CD14-positive monocyte (primary cell): Measurements from ENCODE around the gene COX7A1. TPM values are rescaled to one million over a fixed set of nuclear protein-coding genes. Genes with fewer than 3 reads are reported as not detected.

ENCODE experiments used
- DNase-seq, 3 donors: peaks; one replicate each; pipeline ENCODE4 v3.0.0-alpha.2; 2011 to 2022
- H2AFZ ChIP-seq: 2 replicates; pipeline ENCODE4 v1.6.0; 2012; ENCODE audit warnings: mild to moderate bottlenecking, low read depth, low read length, inconsistent platforms; ENCODE audit not compliant: insufficient read depth, poor library complexity, severe bottlenecking
- H3K27ac ChIP-seq, 2 donors: 1 replicate in 1 of 2; 2 replicates in 1 of 2; pipeline ENCODE4 v1.5.1; 2012 to 2013; ENCODE audit warnings: low read length in 2 of 2, control low read depth in 1 of 2, inconsistent platforms in 1 of 2, low read depth in 1 of 2, mild to moderate bottlenecking in 1 of 2
- H3K27me3 ChIP-seq, 2 donors: one replicate each; pipeline versions ENCODE4 v1.6.0 to v1.6.1; 2011 to 2013; ENCODE audit warnings: low read length in 2 of 2; ENCODE audit not compliant: control insufficient read depth in 2 of 2, insufficient read depth in 2 of 2
- H3K36me3 ChIP-seq, 2 donors: replicated peaks in 1 of 2; 1 replicate in 1 of 2; 2 replicates in 1 of 2; pipeline versions ENCODE4 v1.5.1 to v1.6.1; 2012 to 2013; ENCODE audit warnings: low read length in 2 of 2, control low read depth in 1 of 2, inconsistent platforms in 1 of 2, mild to moderate bottlenecking in 1 of 2; ENCODE audit not compliant: insufficient read depth in 2 of 2, control insufficient read depth in 1 of 2
- H3K4me1 ChIP-seq, 2 donors: 1 replicate in 1 of 2; 2 replicates in 1 of 2; pipeline versions ENCODE4 v1.5.1 to v1.6.1; 2012 to 2013; ENCODE audit warnings: low read length in 2 of 2, control low read depth in 1 of 2, inconsistent platforms in 1 of 2, mild to moderate bottlenecking in 1 of 2, moderate library complexity in 1 of 2; ENCODE audit not compliant: insufficient read depth in 2 of 2, control insufficient read depth in 1 of 2
- H3K4me2 ChIP-seq: replicated peaks from 2 replicates; pipeline ENCODE3; 2012; ENCODE audit warnings: low read length, moderate library complexity, mild to moderate bottlenecking; ENCODE audit not compliant: poor library complexity, severe bottlenecking; ENCODE audit errors: extremely low read depth
- H3K4me3 ChIP-seq, 3 experiments: fragments of 200-600 bp in 1 of 3; sonication (generic) in 1 of 3; replicated peaks in 1 of 3; 1 replicate in 2 of 3; 2 replicates in 1 of 3; pipeline ENCODE4 v1.5.1; 2011 to 2013; ENCODE audit warnings: low read length in 3 of 3, mild to moderate bottlenecking in 3 of 3, control low read depth in 2 of 3, low read depth in 2 of 3, inconsistent platforms in 1 of 3, moderate library complexity in 1 of 3
- H3K79me2 ChIP-seq: 2 replicates; pipeline ENCODE4 v1.6.0; 2012; ENCODE audit warnings: mild to moderate bottlenecking, control low read depth, inconsistent platforms, low read length, moderate library complexity; ENCODE audit not compliant: insufficient read depth
- H3K9ac ChIP-seq: 2 replicates; pipeline ENCODE4 v1.6.0; 2017; ENCODE audit warnings: low read length, mild to moderate bottlenecking; ENCODE audit not compliant: insufficient read depth, poor library complexity, severe bottlenecking
- H3K9me3 ChIP-seq, 2 donors: replicated peaks in 1 of 2; 1 replicate in 1 of 2; 2 replicates in 1 of 2; pipeline versions ENCODE4 v1.5.1 to v1.6.1; 2012 to 2013; ENCODE audit warnings: low read length in 2 of 2, control low read depth in 1 of 2; ENCODE audit not compliant: control insufficient read depth in 1 of 2, insufficient read depth in 1 of 2
- H4K20me1 ChIP-seq: 2 replicates; pipeline ENCODE4 v1.6.0; 2012; ENCODE audit warnings: mild to moderate bottlenecking, low read length, control low read depth, moderate library complexity; ENCODE audit not compliant: insufficient read depth
- H3K27ac Mint-ChIP-seq, 7 donors: one replicate each; pipeline ENCODE4 v1.8.0; 2020; ENCODE audit warnings: mild to moderate bottlenecking in 7 of 7, mixed read lengths in 7 of 7, moderate library complexity in 6 of 7, inconsistent platforms in 2 of 7
- H3K27me3 Mint-ChIP-seq, 3 donors: one replicate each; pipeline ENCODE4 v1.8.0; 2021 to 2022; ENCODE audit warnings: low read depth in 3 of 3, mild to moderate bottlenecking in 3 of 3, mixed read lengths in 3 of 3, moderate library complexity in 3 of 3, inconsistent platforms in 1 of 3
- H3K36me3 Mint-ChIP-seq, 2 donors: one replicate each; pipeline ENCODE4 v1.8.0; 2020; ENCODE audit warnings: mixed read lengths in 2 of 2, inconsistent platforms in 1 of 2, mild to moderate bottlenecking in 1 of 2
- H3K4me1 Mint-ChIP-seq: one replicate; pipeline ENCODE4 v1.8.0; 2020; ENCODE audit warnings: mild to moderate bottlenecking, mixed read lengths
- H3K4me3 Mint-ChIP-seq, 2 donors: one replicate each; pipeline ENCODE4 v1.8.0; 2020; ENCODE audit warnings: mild to moderate bottlenecking in 2 of 2, mixed read lengths in 2 of 2, moderate library complexity in 1 of 2
- H3K9me3 Mint-ChIP-seq, 7 donors: one replicate each; pipeline ENCODE4 v1.8.0; 2020 to 2022; ENCODE audit warnings: mixed read lengths in 7 of 7, mild to moderate bottlenecking in 6 of 7, moderate library complexity in 6 of 7, inconsistent platforms in 2 of 7
- WGBS: methylation state at CpG from one replicate; pipeline ENCODE4 v1.1.5; 2013; ENCODE audit warnings: missing lambda C conversion rate; ENCODE audit not compliant: insufficient coverage; 5-methylcytosine and 5-hydroxymethylcytosine counted together
- intact Hi-C, 2 donors: fragments of 100-400 bp; cut with micrococcal nuclease; formaldehyde crosslinking; loops; one replicate each; pipeline versions ENCODE4 v1.15.0 to v1.15.1; 2023
- polyA plus RNA-seq, 3 donors: library from polyadenylated mRNA; depleted of rRNA in 1 of 3; unstranded in 2 of 3; stranded (reverse) in 1 of 3; fragments of 300-500 nt in 2 of 3; fragments of >200 nt in 1 of 3; fragmentation: Illumina TruSeq in 2 of 3; gene quantifications; 1 replicate in 2 of 3; 2 replicates in 1 of 3; pipeline ENCODE4 v1.2.3, GENCODE V29; 2012 to 2021
- TF ChIP-seq, protein P1 (sequence below): fragments of 200-600 bp; IDR thresholded peaks from one replicate; pipeline ENCODE4 v1.8.0; 2022; ENCODE audit warnings: antibody characterized with exemption, mild to moderate bottlenecking

COX7A1 gene
- polyA plus RNA-seq, 3 donors = not detected

GRCh38 chr19:36169084-36169760 lies 17.0 kb upstream of the COX7A1 start:
- intact Hi-C loops = no loop called here
- H3K27ac Mint-ChIP-seq = peak overlapping the region in 1 of 7 donors; percentile 5
- H3K4me3 Mint-ChIP-seq = no peak overlapping the region
- Histone ChIP-seq H3K79me2 (no peaks in the 10 kb centered on the region), H3K4me2 (no peak overlapping the region), H3K9me3 (no peaks in the 10 kb centered on the region), H3K4me1 (peaks cover 0 to 5% of the 10 kb centered on the region in 2 donors), H3K27me3 (no peaks in the 10 kb centered on the region), H3K9ac (no peak overlapping the region), H3K27ac (no peak overlapping the region), H3K4me3 (no peak overlapping the region), H4K20me1 (no peaks in the 10 kb centered on the region), H2AFZ (no peak overlapping the region), H3K36me3 (peaks cover 0 to 6% of the 10 kb centered on the region in 2 donors)
- peaks cover 3% of the 10 kb centered on the region for H3K4me1 Mint-ChIP-seq
- H3K9me3 Mint-ChIP-seq = no peaks in the 10 kb centered on the region
- no peaks in the 10 kb centered on the region for H3K27me3 Mint-ChIP-seq
- DNase-seq = no peak
- TF ChIP-seq, protein P1, sequence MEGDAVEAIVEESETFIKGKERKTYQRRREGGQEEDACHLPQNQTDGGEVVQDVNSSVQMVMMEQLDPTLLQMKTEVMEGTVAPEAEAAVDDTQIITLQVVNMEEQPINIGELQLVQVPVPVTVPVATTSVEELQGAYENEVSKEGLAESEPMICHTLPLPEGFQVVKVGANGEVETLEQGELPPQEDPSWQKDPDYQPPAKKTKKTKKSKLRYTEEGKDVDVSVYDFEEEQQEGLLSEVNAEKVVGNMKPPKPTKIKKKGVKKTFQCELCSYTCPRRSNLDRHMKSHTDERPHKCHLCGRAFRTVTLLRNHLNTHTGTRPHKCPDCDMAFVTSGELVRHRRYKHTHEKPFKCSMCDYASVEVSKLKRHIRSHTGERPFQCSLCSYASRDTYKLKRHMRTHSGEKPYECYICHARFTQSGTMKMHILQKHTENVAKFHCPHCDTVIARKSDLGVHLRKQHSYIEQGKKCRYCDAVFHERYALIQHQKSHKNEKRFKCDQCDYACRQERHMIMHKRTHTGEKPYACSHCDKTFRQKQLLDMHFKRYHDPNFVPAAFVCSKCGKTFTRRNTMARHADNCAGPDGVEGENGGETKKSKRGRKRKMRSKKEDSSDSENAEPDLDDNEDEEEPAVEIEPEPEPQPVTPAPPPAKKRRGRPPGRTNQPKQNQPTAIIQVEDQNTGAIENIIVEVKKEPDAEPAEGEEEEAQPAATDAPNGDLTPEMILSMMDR = no peak
- 97% methylated on average over 7 of the region's 9 CpGs for WGBS
- peaks cover 0 to 20% of the 10 kb centered on the region in 2 donors for H3K36me3 Mint-ChIP-seq

- WGBS = 97% methylated on average over 8 of the region's 12 CpGs
- Histone ChIP-seq H3K9me3 (no peaks in the 10 kb centered on the region), H3K4me3 (no peak overlapping the region), H3K27me3 (no peaks in the 10 kb centered on the region), H2AFZ (no peak overlapping the region), H3K4me1 (no peaks in the 10 kb centered on the region), H3K9ac (no peak overlapping the region), H3K79me2 (no peaks in the 10 kb centered on the region), H3K27ac (no peak overlapping the region), H3K4me2 (no peak overlapping the region), H4K20me1 (no peaks in the 10 kb centered on the region), H3K36me3 (peaks cover 4 to 19% of the 10 kb centered on the region in 2 donors)
- no peak for DNase-seq
- H3K36me3 Mint-ChIP-seq = peaks cover 15 to 46% of the 10 kb centered on the region in 2 donors
- no peak overlapping the region for H3K4me3 Mint-ChIP-seq
- intact Hi-C loops = no loop called here
- TF ChIP-seq, protein P1 = no peak
- H3K9me3 Mint-ChIP-seq = peaks cover 0 to 3% (median 0%) of the 10 kb centered on the region in 7 donors
- H3K27ac Mint-ChIP-seq = peak overlapping the region in 2 of 7 donors; percentile 19 to 21
- H3K27me3 Mint-ChIP-seq = no peaks in the 10 kb centered on the region
- H3K4me1 Mint-ChIP-seq = no peaks in the 10 kb centered on the region
These were observed 11.6 kb upstream of the COX7A1 start for GRCh38 chr19:36163813-36164212.
